HEK293 (cell line): ENCODE measurements around the gene GINS2.

ENCODE experiments used
- CTCF ChIP-seq: fragments of 450-650 bp; formaldehyde crosslinking; IDR thresholded peaks from 2 replicates; pipeline ENCODE4 v1.5.1; 2016; ENCODE audit warnings: missing biosample characterization, missing genetic modification characterization
- HOXC10 ChIP-seq: sonication (generic); formaldehyde crosslinking; IDR thresholded peaks from 2 replicates; pipeline ENCODE4 v1.8.1; 2023; ENCODE audit warnings: mild to moderate bottlenecking, missing genetic modification reagents
- PRDM1 ChIP-seq: fragments of 450-650 bp; formaldehyde crosslinking; IDR thresholded peaks from 2 replicates; pipeline ENCODE4; 2016; ENCODE audit warnings: missing biosample characterization, missing genetic modification characterization
- ZNF18 ChIP-seq: fragments of 450-650 bp; formaldehyde crosslinking; IDR thresholded peaks from 2 replicates; pipeline ENCODE4 v1.5.1; 2016; ENCODE audit warnings: missing biosample characterization, missing genetic modification characterization
- ZNF274 ChIP-seq, 2 experiments: fragments of 200-500 bp in 1 of 2; fragments of 450-650 bp in 1 of 2; sonication (Bioruptor generic) in 1 of 2; formaldehyde crosslinking in 1 of 2; IDR thresholded peaks; 2 replicates each; pipeline versions ENCODE4 v1.5.1 to v1.6.1; 2014 to 2016; ENCODE audit warnings: borderline replicate concordance in 1 of 2, inconsistent platforms in 1 of 2, low read length in 1 of 2, missing biosample characterization in 1 of 2, missing genetic modification characterization in 1 of 2
- ZNF626 ChIP-seq: fragments of 450-650 bp; sonication (Bioruptor Pico); formaldehyde crosslinking; IDR thresholded peaks from 2 replicates; pipeline ENCODE4 v1.5.1; 2018; ENCODE audit warnings: missing biosample characterization, missing genetic modification characterization, inconsistent platforms

- TF ChIP-seq ZNF626 (no peak), ZNF18 (no peak), CTCF (tag by site-specific recombination) (no peak), ZNF274 (IDR thresholded peaks at IDR 0.05; ENCODE audit: low read length) (no peak), ZNF274 (tag by site-specific recombination; IDR thresholded peaks at IDR 0.05; ENCODE audit: borderline replicate concordance) (no peak), PRDM1 (tag by site-specific recombination) (no peak), HOXC10 (CRISPR knock-in tag) (no peak)
Measured at GRCh38 chr16:85650135-85650843, 38.5 kb downstream of the GINS2 start.
